HepG2 (cell line): ENCODE measurements around the gene RNF208. TPM values are rescaled to one million over a fixed set of nuclear protein-coding genes. Genes with fewer than 3 reads are reported as not detected.

Experiments
- ARNT2 ChIP-seq: sonication (generic); formaldehyde crosslinking; IDR thresholded peaks from 2 replicates; pipeline ENCODE4 v1.8.0; 2022; ENCODE audit warnings: mild to moderate bottlenecking, low read depth, missing genetic modification reagents, moderate library complexity
- EHMT2 ChIP-seq: fragments of 200-600 bp; sonication (generic); IDR thresholded peaks from 2 replicates; pipeline ENCODE4 v1.7.0; 2017; ENCODE audit warnings: antibody characterized with exemption, low read depth, low read length, borderline replicate concordance
- KLF9 ChIP-seq: IDR thresholded peaks from 2 replicates; pipeline ENCODE4 v1.6.1; 2016; ENCODE audit warnings: low read depth
- MAZ ChIP-seq, 2 experiments: sonication (generic) in 1 of 2; formaldehyde crosslinking in 1 of 2; IDR thresholded peaks; 2 replicates each; pipeline versions ENCODE4 v1.5.0 to v1.6.1; 2012 to 2020; ENCODE audit warnings: low read depth in 2 of 2, mild to moderate bottlenecking in 2 of 2, borderline replicate concordance in 1 of 2, improper control_type of control experiment in 1 of 2, low read length in 1 of 2, missing genetic modification reagents in 1 of 2, moderate library complexity in 1 of 2
- POLR2G ChIP-seq: fragments of 200-400 bp; formaldehyde crosslinking; IDR thresholded peaks from 2 replicates; pipeline ENCODE4 v1.6.1; 2018; ENCODE audit warnings: mild to moderate bottlenecking, low read depth, low read length, moderate library complexity
- SMYD3 ChIP-seq: sonication (generic); formaldehyde crosslinking; IDR thresholded peaks from 2 replicates; pipeline ENCODE4 v1.8.1; 2023; ENCODE audit warnings: mild to moderate bottlenecking, missing genetic modification reagents
- SP2 ChIP-seq: sonication (generic); formaldehyde crosslinking; IDR thresholded peaks from 2 replicates; pipeline ENCODE4 v1.5.1; 2020; ENCODE audit warnings: mild to moderate bottlenecking, missing genetic modification reagents
- ZBTB42 ChIP-seq: sonication (generic); formaldehyde crosslinking; IDR thresholded peaks from 2 replicates; pipeline ENCODE4 v1.5.0; 2020; ENCODE audit warnings: mild to moderate bottlenecking, missing genetic modification reagents
- ZKSCAN8 ChIP-seq: IDR thresholded peaks from 2 replicates; pipeline ENCODE4 v1.6.1; 2016; ENCODE audit warnings: borderline replicate concordance, missing genetic modification reagents, missing compliant biosample characterization
- ZMYM2 ChIP-seq: sonication (generic); formaldehyde crosslinking; IDR thresholded peaks from 2 replicates; pipeline ENCODE4 v1.8.0; 2022; ENCODE audit warnings: mild to moderate bottlenecking, missing genetic modification reagents
- ZNF180 ChIP-seq: sonication (generic); formaldehyde crosslinking; IDR thresholded peaks from 2 replicates; pipeline ENCODE4 v1.4.0; 2020; ENCODE audit warnings: low read depth, missing genetic modification reagents, borderline replicate concordance
- ZNF230 ChIP-seq: sonication (generic); formaldehyde crosslinking; IDR thresholded peaks from 2 replicates; pipeline ENCODE4 v1.4.0; 2020; ENCODE audit warnings: mild to moderate bottlenecking, missing genetic modification reagents
- ZNF543 ChIP-seq: sonication (generic); formaldehyde crosslinking; IDR thresholded peaks from 2 replicates; pipeline ENCODE4 v1.4.0; 2020; ENCODE audit warnings: mild to moderate bottlenecking, missing genetic modification reagents
- ZNF558 ChIP-seq: sonication (generic); formaldehyde crosslinking; IDR thresholded peaks from 2 replicates; pipeline ENCODE4 v1.9.0; 2022; ENCODE audit warnings: mild to moderate bottlenecking, missing genetic modification reagents, borderline replicate concordance
- ZNF572 ChIP-seq: sonication (generic); formaldehyde crosslinking; IDR thresholded peaks from 2 replicates; pipeline ENCODE4 v1.5.1; 2020; ENCODE audit warnings: mild to moderate bottlenecking, missing genetic modification reagents
- ZNF776 ChIP-seq: sonication (generic); formaldehyde crosslinking; IDR thresholded peaks from 2 replicates; pipeline ENCODE4 v1.4.0; 2020; ENCODE audit warnings: mild to moderate bottlenecking, missing genetic modification reagents
- ZNF816 ChIP-seq: sonication (generic); formaldehyde crosslinking; IDR thresholded peaks from 2 replicates; pipeline ENCODE4 v1.8.0; 2022; ENCODE audit warnings: missing genetic modification reagents, mild to moderate bottlenecking, borderline replicate concordance
- polyA plus RNA-seq, 8 experiments: library from polyadenylated mRNA; depleted of rRNA in 3 of 8; stranded (reverse) in 7 of 8; unstranded in 1 of 8; fragments of >200 nt; fragmentation: Illumina TruSeq in 4 of 8; extraction: Trizol in 4 of 8; gene quantifications; 2 replicates each; pipeline versions ENCODE4 v1.2.1 to v1.2.3, GENCODE V29; 2011 to 2016; ENCODE audit warnings: low read depth in 4 of 8, missing spikeins in 1 of 8, mixed read lengths in 1 of 8; ENCODE audit not compliant: insufficient read depth in 1 of 8
- total RNA-seq, 5 experiments: library from RNA; depleted of rRNA; stranded (reverse); fragments of >200 nt; fragmentation: Illumina TruSeq; extraction: Trizol; gene quantifications; 2 replicates each; pipeline ENCODE4 v1.2.3, GENCODE V29; 2016; ENCODE audit warnings: low read depth in 1 of 5
- TF ChIP-seq, protein P1 (sequence below): sonication (generic); formaldehyde crosslinking; IDR thresholded peaks from 2 replicates; pipeline ENCODE4 v1.8.1; 2022; ENCODE audit warnings: low read depth, mild to moderate bottlenecking, missing genetic modification reagents
- TF ChIP-seq, protein P2 (sequence below): sonication (generic); formaldehyde crosslinking; IDR thresholded peaks from 2 replicates; pipeline ENCODE4 v1.4.0; 2020; ENCODE audit warnings: missing genetic modification reagents, borderline replicate concordance
- TF ChIP-seq, protein P3 (sequence below): IDR thresholded peaks from 2 replicates; pipeline ENCODE4 v1.6.1; 2016
- TF ChIP-seq, protein P4 (sequence below): sonication (generic); formaldehyde crosslinking; IDR thresholded peaks from 2 replicates; pipeline ENCODE4 v1.5.0; 2020; ENCODE audit warnings: missing genetic modification reagents, mild to moderate bottlenecking, borderline replicate concordance

RNF208 gene
- total and polyA plus RNA-seq, 2 of the 13 experiments (the other 11 are each of a cell fraction or from before 2014, with no cell fraction given): 1.6 to 2.1 TPM

DNA sequence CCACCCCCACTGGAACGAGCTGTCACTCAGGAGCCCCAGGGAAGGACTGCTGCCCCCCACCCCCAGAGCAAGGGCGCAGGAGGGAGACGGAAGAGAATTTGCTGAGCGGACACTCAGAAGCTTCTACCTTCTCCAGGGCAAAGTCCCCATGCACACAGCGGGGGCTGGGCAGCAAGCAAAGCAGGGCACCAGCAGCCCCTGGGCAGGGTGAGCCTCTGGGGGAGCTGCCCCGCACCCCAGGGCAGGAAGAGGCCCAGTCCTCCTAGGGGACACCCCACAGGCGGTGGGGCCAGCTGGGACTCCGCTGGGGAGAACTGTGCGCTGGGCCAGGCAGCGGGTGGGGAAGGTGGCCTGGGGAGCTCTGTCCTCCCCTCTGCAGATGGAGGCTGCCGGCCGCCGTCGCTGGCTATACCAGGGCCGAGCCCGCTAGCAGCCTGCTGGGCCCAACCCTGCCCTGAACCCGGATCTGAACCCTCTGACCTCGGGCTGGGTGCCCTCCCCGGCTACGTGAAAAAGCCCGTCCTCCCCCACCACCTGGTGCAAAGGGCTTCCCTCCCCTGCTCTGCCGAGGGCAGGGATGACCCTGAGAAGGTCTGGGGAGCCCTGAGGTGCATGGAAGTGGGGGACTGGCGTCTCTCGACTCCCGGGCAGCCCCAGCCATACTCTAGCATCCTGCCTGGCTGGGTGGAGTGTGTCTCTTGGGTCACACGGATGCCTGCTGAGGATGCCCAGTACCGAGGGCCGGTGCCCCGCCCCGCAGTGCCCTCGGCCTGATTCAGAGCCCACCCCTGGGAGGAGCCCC is 8.1 kb upstream of the RNF208 start (continued):
- TF ChIP-seq, protein P1, sequence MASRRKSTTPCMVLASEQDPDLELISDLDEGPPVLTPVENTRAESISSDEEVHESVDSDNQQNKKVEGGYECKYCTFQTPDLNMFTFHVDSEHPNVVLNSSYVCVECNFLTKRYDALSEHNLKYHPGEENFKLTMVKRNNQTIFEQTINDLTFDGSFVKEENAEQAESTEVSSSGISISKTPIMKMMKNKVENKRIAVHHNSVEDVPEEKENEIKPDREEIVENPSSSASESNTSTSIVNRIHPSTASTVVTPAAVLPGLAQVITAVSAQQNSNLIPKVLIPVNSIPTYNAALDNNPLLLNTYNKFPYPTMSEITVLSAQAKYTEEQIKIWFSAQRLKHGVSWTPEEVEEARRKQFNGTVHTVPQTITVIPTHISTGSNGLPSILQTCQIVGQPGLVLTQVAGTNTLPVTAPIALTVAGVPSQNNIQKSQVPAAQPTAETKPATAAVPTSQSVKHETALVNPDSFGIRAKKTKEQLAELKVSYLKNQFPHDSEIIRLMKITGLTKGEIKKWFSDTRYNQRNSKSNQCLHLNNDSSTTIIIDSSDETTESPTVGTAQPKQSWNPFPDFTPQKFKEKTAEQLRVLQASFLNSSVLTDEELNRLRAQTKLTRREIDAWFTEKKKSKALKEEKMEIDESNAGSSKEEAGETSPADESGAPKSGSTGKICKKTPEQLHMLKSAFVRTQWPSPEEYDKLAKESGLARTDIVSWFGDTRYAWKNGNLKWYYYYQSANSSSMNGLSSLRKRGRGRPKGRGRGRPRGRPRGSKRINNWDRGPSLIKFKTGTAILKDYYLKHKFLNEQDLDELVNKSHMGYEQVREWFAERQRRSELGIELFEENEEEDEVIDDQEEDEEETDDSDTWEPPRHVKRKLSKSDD (CRISPR knock-in tag): peak; percentile 36; the same call in 1 of the 2 replicates
- TF ChIP-seq ZNF543 (CRISPR knock-in tag): peak; percentile 76
- no peak for TF ChIP-seq KLF9
- 0 out of 2 replicates have a peak, but pooled peaks have one; percentile 43 for TF ChIP-seq ZNF558 (CRISPR knock-in tag)
- 0 out of 2 replicates have a peak, but pooled peaks have one; percentile 72 for TF ChIP-seq ZNF816 (CRISPR knock-in tag)
- TF ChIP-seq SP2 (CRISPR knock-in tag): peak; percentile 51
- no peak for TF ChIP-seq EHMT2
- TF ChIP-seq POLR2G: peak; percentile 52; the same call in 1 of the 2 replicates
- no peak for TF ChIP-seq ZKSCAN8 (CRISPR knock-in tag)
- TF ChIP-seq, protein P2, sequence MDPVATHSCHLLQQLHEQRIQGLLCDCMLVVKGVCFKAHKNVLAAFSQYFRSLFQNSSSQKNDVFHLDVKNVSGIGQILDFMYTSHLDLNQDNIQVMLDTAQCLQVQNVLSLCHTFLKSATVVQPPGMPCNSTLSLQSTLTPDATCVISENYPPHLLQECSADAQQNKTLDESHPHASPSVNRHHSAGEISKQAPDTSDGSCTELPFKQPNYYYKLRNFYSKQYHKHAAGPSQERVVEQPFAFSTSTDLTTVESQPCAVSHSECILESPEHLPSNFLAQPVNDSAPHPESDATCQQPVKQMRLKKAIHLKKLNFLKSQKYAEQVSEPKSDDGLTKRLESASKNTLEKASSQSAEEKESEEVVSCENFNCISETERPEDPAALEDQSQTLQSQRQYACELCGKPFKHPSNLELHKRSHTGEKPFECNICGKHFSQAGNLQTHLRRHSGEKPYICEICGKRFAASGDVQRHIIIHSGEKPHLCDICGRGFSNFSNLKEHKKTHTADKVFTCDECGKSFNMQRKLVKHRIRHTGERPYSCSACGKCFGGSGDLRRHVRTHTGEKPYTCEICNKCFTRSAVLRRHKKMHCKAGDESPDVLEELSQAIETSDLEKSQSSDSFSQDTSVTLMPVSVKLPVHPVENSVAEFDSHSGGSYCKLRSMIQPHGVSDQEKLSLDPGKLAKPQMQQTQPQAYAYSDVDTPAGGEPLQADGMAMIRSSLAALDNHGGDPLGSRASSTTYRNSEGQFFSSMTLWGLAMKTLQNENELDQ (CRISPR knock-in tag): no peak
- TF ChIP-seq, protein P3, sequence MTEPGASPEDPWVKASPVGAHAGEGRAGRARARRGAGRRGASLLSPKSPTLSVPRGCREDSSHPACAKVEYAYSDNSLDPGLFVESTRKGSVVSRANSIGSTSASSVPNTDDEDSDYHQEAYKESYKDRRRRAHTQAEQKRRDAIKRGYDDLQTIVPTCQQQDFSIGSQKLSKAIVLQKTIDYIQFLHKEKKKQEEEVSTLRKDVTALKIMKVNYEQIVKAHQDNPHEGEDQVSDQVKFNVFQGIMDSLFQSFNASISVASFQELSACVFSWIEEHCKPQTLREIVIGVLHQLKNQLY (CRISPR knock-in tag): peak; percentile 7; the same call in 1 of the 2 replicates
- no peak; the same call in 1 of the 2 replicates for TF ChIP-seq ARNT2 (CRISPR knock-in tag)
- TF ChIP-seq ZNF180 (CRISPR knock-in tag): no peak
- no peak for TF ChIP-seq MAZ (IDR thresholded peaks at IDR 0.05; ENCODE audit: borderline replicate concordance, low read depth, low read length)
- peak; percentile 47; the same call in 1 of the 2 replicates for TF ChIP-seq MAZ (CRISPR knock-in tag; IDR thresholded peaks at IDR 0.05; ENCODE audit: low read depth)
- TF ChIP-seq, protein P4, sequence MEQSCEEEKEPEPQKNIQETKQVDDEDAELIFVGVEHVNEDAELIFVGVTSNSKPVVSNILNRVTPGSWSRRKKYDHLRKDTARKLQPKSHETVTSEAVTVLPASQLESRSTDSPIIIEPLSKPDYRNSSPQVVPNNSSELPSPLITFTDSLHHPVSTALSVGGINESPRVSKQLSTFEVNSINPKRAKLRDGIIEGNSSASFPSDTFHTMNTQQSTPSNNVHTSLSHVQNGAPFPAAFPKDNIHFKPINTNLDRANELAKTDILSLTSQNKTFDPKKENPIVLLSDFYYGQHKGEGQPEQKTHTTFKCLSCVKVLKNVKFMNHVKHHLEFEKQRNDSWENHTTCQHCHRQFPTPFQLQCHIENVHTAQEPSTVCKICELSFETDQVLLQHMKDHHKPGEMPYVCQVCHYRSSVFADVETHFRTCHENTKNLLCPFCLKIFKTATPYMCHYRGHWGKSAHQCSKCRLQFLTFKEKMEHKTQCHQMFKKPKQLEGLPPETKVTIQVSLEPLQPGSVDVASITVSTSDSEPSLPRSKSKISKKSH (CRISPR knock-in tag): peak; percentile 46; the same call in 1 of the 2 replicates
- 0 out of 2 replicates have a peak, but pooled peaks have one; percentile 64 for TF ChIP-seq ZNF776 (CRISPR knock-in tag)
- no peak for TF ChIP-seq SMYD3 (CRISPR knock-in tag)
- 0 out of 2 replicates have a peak, but pooled peaks have one; percentile 81 for TF ChIP-seq ZNF572 (CRISPR knock-in tag)
- TF ChIP-seq ZNF230 (CRISPR knock-in tag): peak; percentile 75; the same call in 1 of the 2 replicates
- no peak for TF ChIP-seq ZMYM2
- TF ChIP-seq ZBTB42 (CRISPR knock-in tag): no peak
